Gastrocnemius medialis (tissue), 4 donors: ENCODE measurements around the gene TRIM29. TPM values are rescaled to one million over a fixed set of nuclear protein-coding genes. Genes with fewer than 3 reads are reported as not detected.

Experiments
- ATAC-seq, 2 donors: fragments of 150-250 bp; one replicate each; pipeline ENCODE4 v1.9.1; 2016
- DNase-seq, 2 donors: peaks; one replicate each; pipeline ENCODE4 v3.0.0-alpha.2; 2019
- H3K27ac ChIP-seq, 4 donors: fragments of 200-600 bp; sonication (generic); 1 replicate in 1 of 4; 2 replicates in 3 of 4; pipeline ENCODE4 v1.5.1; 2016 to 2018; ENCODE audit warnings: mild to moderate bottlenecking in 2 of 4, moderate library complexity in 1 of 4
- H3K27me3 ChIP-seq, 3 donors: fragments of 200-600 bp; sonication (generic) in 2 of 3; 1 replicate in 1 of 3; 2 replicates in 2 of 3; pipeline versions ENCODE4 v1.5.1 to v1.6.0; 2016 to 2019; ENCODE audit warnings: mild to moderate bottlenecking in 1 of 3, moderate library complexity in 1 of 3
- H3K36me3 ChIP-seq, 2 donors: fragments of 200-600 bp; sonication (generic) in 1 of 2; one replicate each; pipeline ENCODE4 v1.5.1; 2017 to 2018
- H3K4me1 ChIP-seq, 2 donors: fragments of 200-600 bp; sonication (generic) in 1 of 2; one replicate each; pipeline ENCODE4 v1.5.1; 2016 to 2017; ENCODE audit warnings: mild to moderate bottlenecking in 2 of 2
- H3K4me3 ChIP-seq, 4 donors: fragments of 200-600 bp; sonication (generic) in 3 of 4; 1 replicate in 1 of 4; 2 replicates in 3 of 4; pipeline ENCODE4 v1.5.1; 2016 to 2019; ENCODE audit warnings: mild to moderate bottlenecking in 2 of 4
- H3K9me3 ChIP-seq, 3 donors: fragments of 200-600 bp; sonication (generic) in 2 of 3; 1 replicate in 1 of 3; 2 replicates in 2 of 3; pipeline ENCODE4 v1.5.1; 2016 to 2019
- CTCF ChIP-seq, 5 experiments: fragments of 450-650 bp in 3 of 5; fragments of 200-600 bp in 2 of 5; sonication (generic) in 2 of 5; IDR thresholded peaks in 4 of 5; conservative IDR thresholded peaks in 1 of 5; 1 replicate in 4 of 5; 2 replicates in 1 of 5; pipeline ENCODE4 v1.5.1; 2016 to 2019; ENCODE audit warnings: antibody characterized with exemption in 5 of 5, mild to moderate bottlenecking in 3 of 5, moderate library complexity in 3 of 5
- POLR2A ChIP-seq, 2 donors: fragments of 450-650 bp; IDR thresholded peaks; one replicate each; pipeline ENCODE4 v1.6.1; 2017; ENCODE audit warnings: antibody characterized with exemption in 2 of 2, mild to moderate bottlenecking in 2 of 2, moderate library complexity in 2 of 2
- in situ Hi-C, 4 donors: fragments of 200-750 bp; cut with MboI; loops; one replicate each; pipeline versions ENCODE4 v1.15.0 to v1.8.0; 2017; ENCODE audit warnings: low sequenced_read_pairs in 4 of 4
- intact Hi-C: fragments of 100-400 bp; cut with DNase I; formaldehyde crosslinking; loops from one replicate; pipeline ENCODE4 v1.15.1; 2023; ENCODE audit warnings: low total_unique reads
- total RNA-seq, 4 donors: library from RNA; depleted of rRNA; stranded (reverse); fragments of >200 nt; gene quantifications; one replicate each; pipeline versions ENCODE4 v1.1.0 to v1.2.3, GENCODE V29; 2016

Gene TRIM29
- total RNA-seq, 4 donors from 2014 or later, result 0.65 to 2.9 (median 0.95) TPM; not detected in 1

DNA sequence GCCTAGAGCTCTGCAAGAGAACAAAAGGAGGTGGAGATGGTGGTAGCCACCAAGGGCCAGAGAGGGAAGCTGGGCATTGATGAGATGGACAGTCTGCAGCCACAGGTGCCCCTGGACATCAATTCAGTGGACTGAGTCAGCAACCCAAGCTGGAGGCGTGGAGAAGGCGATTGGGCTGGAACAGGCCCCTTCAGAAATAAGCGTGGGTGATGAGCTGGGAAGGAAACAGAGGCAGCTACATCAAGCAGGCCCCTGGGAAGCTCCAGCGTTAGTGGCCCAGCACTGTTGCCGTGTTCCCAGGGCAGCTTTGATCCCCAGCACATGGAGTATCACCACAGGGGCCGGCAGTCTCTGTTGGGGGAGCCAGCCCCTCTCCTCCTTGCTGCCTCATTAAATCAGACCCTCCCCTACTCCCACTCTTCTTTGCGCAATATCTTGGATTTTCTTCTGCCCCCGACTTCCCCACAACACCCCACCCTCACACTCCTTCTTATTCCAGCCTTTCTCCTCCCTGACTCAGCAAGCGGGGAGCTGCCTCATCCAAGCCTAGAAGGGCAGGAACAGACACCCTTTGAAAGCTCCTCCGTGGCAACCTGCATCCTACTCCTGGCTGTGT is 41.3 kb upstream of the TRIM29 start:
- in situ Hi-C loops, result loop anchor here in 2 of 4 donors (5.0 to 10.0 kb wide), 2 partner anchors 126 to 128 kb away; no protein-coding TSS in a partner anchor
- intact Hi-C loops, result no loop called here
- Histone ChIP-seq H3K27ac (peak overlapping the region in 1 of 4 donors; percentile 22), H3K4me3 (no peak overlapping the region), H3K4me1 (peaks cover 7 to 13% of the 10 kb centered on the region in 2 donors), H3K27me3 (no peaks in the 10 kb centered on the region), H3K9me3 (no peaks in the 10 kb centered on the region), H3K36me3 (no peaks in the 10 kb centered on the region)
- no peak for ATAC-seq
- TF ChIP-seq CTCF (IDR thresholded peaks at IDR 0.05 in 4 of 5, conservative IDR thresholded peaks at IDR 0.05 in 1 of 5) (no peak), POLR2A (IDR thresholded peaks at IDR 0.05) (no peak)
- DNase-seq, result no peak

DNA sequence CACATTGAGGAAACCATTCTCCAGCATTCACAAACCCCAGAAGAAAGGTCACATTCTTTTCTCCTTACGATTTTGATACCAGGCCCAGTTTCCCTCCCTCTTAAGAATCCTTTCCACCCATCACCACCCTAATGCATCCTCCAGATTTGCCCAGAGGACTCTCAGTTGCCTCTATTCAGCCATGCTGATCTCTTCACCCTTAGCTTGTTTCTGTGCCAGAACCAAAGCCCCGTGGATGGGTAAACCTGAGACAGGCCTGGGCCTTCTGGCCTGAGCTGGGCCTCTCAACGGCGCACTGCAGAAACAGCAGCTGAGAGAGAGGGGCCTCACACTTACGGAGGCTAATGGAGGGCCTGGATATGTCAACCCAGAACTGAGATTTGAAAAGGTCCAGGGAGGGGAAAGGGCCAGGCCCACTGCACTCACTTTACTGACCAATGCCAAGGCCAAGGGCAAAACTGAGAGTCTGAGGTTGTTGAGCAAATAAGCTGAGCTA is 40.7 kb upstream of the TRIM29 start:
- Histone ChIP-seq H3K4me1 (peaks cover 7 to 10% of the 10 kb centered on the region in 2 donors), H3K4me3 (no peak overlapping the region), H3K36me3 (no peaks in the 10 kb centered on the region), H3K27me3 (no peaks in the 10 kb centered on the region), H3K9me3 (no peaks in the 10 kb centered on the region), H3K27ac (peak overlapping the region in 2 of 4 donors; percentile 20 to 22)
- intact Hi-C loops, result no loop called here
- no peak for DNase-seq
- TF ChIP-seq POLR2A (IDR thresholded peaks at IDR 0.05) (no peak), CTCF (IDR thresholded peaks at IDR 0.05 in 4 of 5, conservative IDR thresholded peaks at IDR 0.05 in 1 of 5) (no peak)
- in situ Hi-C loops, result loop anchor here in 2 of 4 donors (5.0 to 10.0 kb wide), 2 partner anchors 126 to 129 kb away; no protein-coding TSS in a partner anchor
- no peak for ATAC-seq

DNA sequence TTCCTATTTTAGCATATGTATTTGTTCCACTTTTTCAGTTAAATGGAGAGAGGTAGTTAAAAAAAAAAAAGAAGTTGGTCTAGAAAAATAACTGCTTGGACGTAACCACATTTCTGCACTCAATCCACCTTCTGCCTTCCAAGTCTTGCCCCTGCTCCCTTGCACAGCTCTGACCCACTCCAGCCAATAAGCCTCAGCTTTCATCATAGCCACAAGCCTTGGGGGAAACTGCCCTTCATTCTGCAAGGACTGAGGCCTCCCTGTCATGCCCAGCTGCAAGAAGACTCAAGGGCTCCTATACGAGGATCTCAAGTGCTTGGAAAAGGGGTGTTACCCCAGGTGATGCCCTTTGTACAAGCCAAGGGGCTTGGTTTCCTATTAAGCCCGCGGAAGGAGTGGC is 37.0 kb upstream of the TRIM29 start:
- intact Hi-C loops (no loop called here), in situ Hi-C loops (loop anchor here (5.0 to 10.0 kb wide), 5 partner anchors 52 to 132 kb away; no protein-coding TSS in a partner anchor)
- ATAC-seq (no peak), DNase-seq (no peak)
- no peaks in the 10 kb centered on the region for H3K9me3 ChIP-seq
- no peak overlapping the region for H3K4me3 ChIP-seq
- H3K36me3 ChIP-seq, result no peaks in the 10 kb centered on the region
- H3K4me1 ChIP-seq, result peaks cover 0 to under 1% of the 10 kb centered on the region in 2 donors
- TF ChIP-seq POLR2A (IDR thresholded peaks at IDR 0.05), result no peak
- no peak for TF ChIP-seq CTCF (IDR thresholded peaks at IDR 0.05 in 4 of 5, conservative IDR thresholded peaks at IDR 0.05 in 1 of 5)
- no peak overlapping the region for H3K27ac ChIP-seq
- peaks cover 8 to 15% (median 9%) of the 10 kb centered on the region in 3 donors for H3K27me3 ChIP-seq

GRCh38 chr11:120173807-120174206 is 35.9 kb upstream of the TRIM29 start:
- in situ Hi-C loops (loop anchor here (5.0 to 10.0 kb wide), 4 partner anchors 53 to 131 kb away; no protein-coding TSS in a partner anchor), intact Hi-C loops (no loop called here)
- H3K4me3 ChIP-seq, result no peak overlapping the region
- ATAC-seq, result no peak
- TF ChIP-seq POLR2A (IDR thresholded peaks at IDR 0.05), result no peak
- TF ChIP-seq CTCF (IDR thresholded peaks at IDR 0.05 in 4 of 5, conservative IDR thresholded peaks at IDR 0.05 in 1 of 5), result no peak
- H3K9me3 ChIP-seq, result no peaks in the 10 kb centered on the region
- no peaks in the 10 kb centered on the region for H3K36me3 ChIP-seq
- DNase-seq, result no peak
- no peak overlapping the region for H3K27ac ChIP-seq
- peaks cover 12 to 17% (median 16%) of the 10 kb centered on the region in 3 donors for H3K27me3 ChIP-seq
- peaks cover 0 to 4% of the 10 kb centered on the region in 2 donors for H3K4me1 ChIP-seq
